Measurements from ENCODE around the gene TLCD3A.
"Not testable (repeated sequence)": the region's sequence is repeated elsewhere in the genome, so short reads cannot be mapped to it uniquely, and the experiment has no call there.

The TLCD3A gene

GRCh38 chr17:789931-790873 is 57.8 kb downstream of the TLCD3A start:
- FAIRE-seq: not testable (repeated sequence)

- FAIRE-seq: not testable (repeated sequence)
Observed at GRCh38 chr17:790874-791247, 58.5 kb downstream of the TLCD3A start.

GRCh38 chr17:791829-792228 is 59.4 kb downstream of the TLCD3A start:
- FAIRE-seq: no peak

GRCh38 chr17:792277-792676 is 59.9 kb downstream of the TLCD3A start:
- FAIRE-seq: no peak

Measured in endometrium (tissue), 2 donors.